H1 (cell line): ENCODE measurements around the gene ZNF277. TPM values are rescaled to one million over a fixed set of nuclear protein-coding genes. Genes with fewer than 3 reads are reported as not detected.

Experiments used
- CTCF ChIA-PET: fragments of 300-600 bp; sonication (Branson Sonifier 250); formaldehyde crosslinking; loops from one replicate; lab custom pipeline; 2021; ENCODE audit not compliant: partially characterized antibody; lab: Charles Lee
- POLR2A ChIA-PET: fragments of 300-600 bp; sonication (Branson Sonifier 250); formaldehyde crosslinking; loops from one replicate; lab custom pipeline; 2021; ENCODE audit warnings: inconsistent platforms; ENCODE audit not compliant: partially characterized antibody; lab: Charles Lee
- DNase-seq, 2 experiments: peaks; one replicate each; pipeline versions ENCODE4 v3.0.0 to v3.0.0-alpha.2; 2010 to 2022; ENCODE audit warnings: low spot score in 2 of 2, low read depth in 1 of 2, mixed read lengths in 1 of 2
- FAIRE-seq: peaks from 2 replicates; lab custom pipeline; 2011; peaks lifted over from hg19 to GRCh38; lab: Jason Lieb, UNC
- H2AFZ ChIP-seq: 2 replicates; pipeline ENCODE4 v1.8.1; 2012; ENCODE audit warnings: low read length, inconsistent platforms
- H2AK5ac ChIP-seq: 2 replicates; pipeline ENCODE4 v1.6.1; 2013; ENCODE audit warnings: low read depth, low read length
- H2BK120ac ChIP-seq: replicated peaks from 2 replicates; pipeline ENCODE3; 2013; ENCODE audit warnings: low read depth, low read length, inconsistent platforms
- H2BK12ac ChIP-seq: 2 replicates; pipeline ENCODE4 v1.6.1; 2013; ENCODE audit warnings: low read depth, low read length
- H2BK15ac ChIP-seq: 2 replicates; pipeline ENCODE4 v1.6.1; 2013; ENCODE audit warnings: low read length
- H2BK20ac ChIP-seq: 2 replicates; pipeline ENCODE4 v1.6.1; 2013; ENCODE audit warnings: low read length
- H2BK5ac ChIP-seq: 2 replicates; pipeline ENCODE4 v1.6.1; 2013; ENCODE audit warnings: low read depth, low read length
- H3K14ac ChIP-seq: 2 replicates; pipeline ENCODE4 v1.6.1; 2013; ENCODE audit warnings: inconsistent platforms; ENCODE audit not compliant: insufficient read length
- H3K18ac ChIP-seq: 2 replicates; pipeline ENCODE4 v1.6.1; 2013; ENCODE audit warnings: low read length; ENCODE audit errors: extremely low read depth
- H3K23ac ChIP-seq: 2 replicates; pipeline ENCODE4 v1.6.1; 2013; ENCODE audit warnings: inconsistent platforms; ENCODE audit not compliant: insufficient read length
- H3K23me2 ChIP-seq: 2 replicates; pipeline ENCODE4 v1.6.1; 2013; ENCODE audit warnings: low read depth, low read length
- H3K27ac ChIP-seq: 2 replicates; pipeline ENCODE4 v1.6.1; 2011; ENCODE audit warnings: low read depth, low read length, inconsistent platforms
- H3K27me3 ChIP-seq, 4 experiments: replicated peaks in 1 of 4; 1 replicate in 1 of 4; 2 replicates in 3 of 4; pipeline versions ENCODE4 v1.6.1 to v1.8.1; 2011 to 2013; ENCODE audit warnings: low read length in 3 of 4, mild to moderate bottlenecking in 3 of 4, inconsistent platforms in 2 of 4, mixed read lengths in 2 of 4, moderate library complexity in 1 of 4; ENCODE audit not compliant: control insufficient read depth in 3 of 4, insufficient read depth in 3 of 4; ENCODE audit errors: extremely low read depth in 1 of 4
- H3K36me3 ChIP-seq, 4 experiments: 2 replicates each; pipeline versions ENCODE4 v1.6.1 to v1.8.1; 2011 to 2013; ENCODE audit warnings: mild to moderate bottlenecking in 4 of 4, low read length in 3 of 4, moderate library complexity in 2 of 4, control low read depth in 1 of 4, inconsistent platforms in 1 of 4; ENCODE audit not compliant: insufficient read depth in 4 of 4, control insufficient read depth in 2 of 4
- H3K4ac ChIP-seq: replicated peaks from 2 replicates; pipeline ENCODE3; 2013; ENCODE audit warnings: low read length, low read depth, mixed read lengths, inconsistent platforms; ENCODE audit not compliant: insufficient read length
- H3K4me1 ChIP-seq, 4 experiments: replicated peaks in 1 of 4; 1 replicate in 1 of 4; 2 replicates in 3 of 4; pipeline versions ENCODE4 v1.6.1 to v1.8.1; 2011 to 2013; ENCODE audit warnings: low read length in 3 of 4, inconsistent platforms in 2 of 4, mixed read lengths in 1 of 4; ENCODE audit not compliant: insufficient read depth in 4 of 4, control insufficient read depth in 3 of 4
- H3K4me2 ChIP-seq, 2 experiments: 2 replicates each; pipeline versions ENCODE4 v1.6.1 to v1.8.1; 2011 to 2013; ENCODE audit warnings: low read depth in 2 of 2, low read length in 2 of 2, control low read depth in 1 of 2, inconsistent platforms in 1 of 2, mild to moderate bottlenecking in 1 of 2; ENCODE audit not compliant: insufficient read depth in 1 of 2
- H3K4me3 ChIP-seq, 4 experiments: fragments of 200-600, 300-600 bp in 1 of 4; sonication (generic), shearing (Covaris generic), sonication (Bioruptor Twin) in 1 of 4; 2 replicates each; pipeline versions ENCODE4 v1.5.1 to v1.8.1; 2011 to 2016; ENCODE audit warnings: low read length in 4 of 4, low read depth in 3 of 4, control low read depth in 2 of 4, inconsistent platforms in 2 of 4, mild to moderate bottlenecking in 2 of 4, mixed read lengths in 1 of 4, moderate library complexity in 1 of 4; ENCODE audit not compliant: insufficient read depth in 2 of 4; ENCODE audit errors: extremely low read depth in 1 of 4
- H3K56ac ChIP-seq: replicated peaks from 2 replicates; pipeline ENCODE3; 2013; ENCODE audit warnings: low read depth, mild to moderate bottlenecking, mixed read lengths, low read length, inconsistent platforms; ENCODE audit not compliant: insufficient read length
- H3K79me1 ChIP-seq: 2 replicates; pipeline ENCODE4 v1.6.1; 2013; ENCODE audit warnings: low read depth, low read length, control low read depth
- H3K79me2 ChIP-seq, 2 experiments: 2 replicates each; pipeline versions ENCODE4 v1.6.1 to v1.8.1; 2012 to 2013; ENCODE audit warnings: low read length in 2 of 2, mild to moderate bottlenecking in 2 of 2, inconsistent platforms in 1 of 2; ENCODE audit not compliant: insufficient read depth in 2 of 2, control insufficient read depth in 1 of 2
- H3K9ac ChIP-seq, 4 experiments: replicated peaks in 1 of 4; 1 replicate in 1 of 4; 2 replicates in 3 of 4; pipeline versions ENCODE4 v1.6.1 to v1.8.1; 2011 to 2013; ENCODE audit warnings: low read depth in 3 of 4, low read length in 3 of 4, control low read depth in 2 of 4, mild to moderate bottlenecking in 2 of 4, moderate library complexity in 2 of 4, inconsistent platforms in 1 of 4; ENCODE audit errors: extremely low read depth in 1 of 4
- H3K9me3 ChIP-seq, 2 experiments: 2 replicates each; pipeline versions ENCODE4 v1.6.1 to v1.8.1; 2012 to 2013; ENCODE audit warnings: mild to moderate bottlenecking in 2 of 2, moderate library complexity in 2 of 2, control low read depth in 1 of 2, inconsistent platforms in 1 of 2, low read depth in 1 of 2, low read length in 1 of 2, mixed read lengths in 1 of 2; ENCODE audit not compliant: insufficient read depth in 2 of 2
- H4K20me1 ChIP-seq, 2 experiments: replicated peaks in 1 of 2; 2 replicates each; pipeline versions ENCODE3 to v1.8.1; 2011 to 2013; ENCODE audit warnings: inconsistent platforms in 2 of 2, low read length in 2 of 2, mild to moderate bottlenecking in 1 of 2; ENCODE audit not compliant: insufficient read depth in 2 of 2, control insufficient read depth in 1 of 2
- H4K5ac ChIP-seq: 2 replicates; pipeline ENCODE4 v1.6.1; 2013; ENCODE audit warnings: low read length, low read depth, mixed read lengths, inconsistent platforms; ENCODE audit not compliant: insufficient read length
- H4K8ac ChIP-seq: 2 replicates; pipeline ENCODE4 v1.8.0; 2013; ENCODE audit warnings: mild to moderate bottlenecking, moderate library complexity, low read length, inconsistent platforms; ENCODE audit not compliant: insufficient read depth; ENCODE audit errors: extremely low read depth
- H4K91ac ChIP-seq: replicated peaks from 2 replicates; pipeline ENCODE3; 2013; ENCODE audit warnings: low read length, mixed read lengths, inconsistent platforms; ENCODE audit not compliant: insufficient read length
- BACH1 ChIP-seq: IDR thresholded peaks from 2 replicates; pipeline ENCODE4 v1.6.1; 2012; ENCODE audit warnings: low read length, improper control_type of control experiment
- CBX8 ChIP-seq: fragments of 300-800, 300-1000 bp; sonication (generic); IDR thresholded peaks from 2 replicates; pipeline ENCODE4 v1.7.1; 2016; ENCODE audit warnings: low read depth, low read length, borderline replicate concordance
- CEBPB ChIP-seq: IDR thresholded peaks from 2 replicates; pipeline ENCODE4 v1.6.1; 2012; ENCODE audit warnings: low read depth, low read length
- EGR1 ChIP-seq: IDR thresholded peaks from 2 replicates; pipeline ENCODE4 v1.6.1; 2011; ENCODE audit warnings: low read depth, low read length, borderline replicate concordance
- EZH2 ChIP-seq: fragments of 200-600 bp; sonication (generic); IDR thresholded peaks from 2 replicates; pipeline ENCODE4 v1.7.1; 2012; ENCODE audit warnings: low read depth, mild to moderate bottlenecking, moderate library complexity, low read length, inconsistent platforms; ENCODE audit not compliant: severe bottlenecking
- GTF2F1 ChIP-seq: IDR thresholded peaks from 2 replicates; pipeline ENCODE4 v1.6.1; 2012; ENCODE audit warnings: low read depth, low read length, improper control_type of control experiment, borderline replicate concordance
- KDM4A ChIP-seq: IDR thresholded peaks from one replicate; pipeline ENCODE4 v1.7.1; 2012; ENCODE audit warnings: low read depth, mild to moderate bottlenecking, moderate library complexity, low read length, inconsistent platforms; ENCODE audit not compliant: severe bottlenecking
- KDM5A ChIP-seq: fragments of 200-600 bp; IDR thresholded peaks from 2 replicates; pipeline ENCODE4 v1.7.1; 2012; ENCODE audit warnings: mild to moderate bottlenecking, low read length, inconsistent platforms, mixed read lengths
- NRF1 ChIP-seq: IDR thresholded peaks from 2 replicates; pipeline ENCODE4 v1.6.1; 2011; ENCODE audit warnings: mild to moderate bottlenecking, low read depth, low read length, improper control_type of control experiment
- RAD21 ChIP-seq, 2 experiments: IDR thresholded peaks in 1 of 2; conservative IDR thresholded peaks in 1 of 2; 2 replicates each; pipeline ENCODE4 v1.6.1; 2011; ENCODE audit warnings: low read depth in 2 of 2, low read length in 2 of 2, improper control_type of control experiment in 1 of 2, inconsistent platforms in 1 of 2, mild to moderate bottlenecking in 1 of 2, moderate library complexity in 1 of 2
- RFX5 ChIP-seq: IDR thresholded peaks from 2 replicates; pipeline ENCODE4 v1.6.1; 2011; ENCODE audit warnings: low read depth, low read length, improper control_type of control experiment, borderline replicate concordance
- RXRA ChIP-seq: IDR thresholded peaks from 2 replicates; pipeline ENCODE4 v1.6.1; 2011; ENCODE audit warnings: low read depth, mild to moderate bottlenecking, low read length, moderate library complexity; ENCODE audit not compliant: insufficient read depth
- SP4 ChIP-seq: IDR thresholded peaks from 2 replicates; pipeline ENCODE4 v1.6.1; 2012; ENCODE audit warnings: low read length, inconsistent platforms
- TAF7 ChIP-seq: optimal IDR thresholded peaks from 2 replicates; pipeline ENCODE3; 2011; ENCODE audit warnings: low read depth, mild to moderate bottlenecking, inconsistent platforms, low read length, moderate library complexity, borderline replicate concordance
- TCF12 ChIP-seq: IDR thresholded peaks from 2 replicates; pipeline ENCODE4 v1.6.1; 2011; ENCODE audit warnings: low read depth, mild to moderate bottlenecking, low read length
- WGBS, 2 experiments: shearing (Covaris generic) in 1 of 2; methylation state at CpG; one replicate each; pipeline versions ENCODE4 v1.1.6 to v1.1.7; 2013 to 2015; ENCODE audit warnings: low lambda C conversion rate in 2 of 2, mixed read lengths in 2 of 2, inconsistent platforms in 1 of 2, low coverage in 1 of 2, missing lambda C conversion rate in 1 of 2; ENCODE audit not compliant: insufficient replicate concordance in 2 of 2, insufficient coverage in 1 of 2, insufficient read length in 1 of 2; ENCODE audit errors: extremely low coverage in 1 of 2, missing lambda C conversion rate in 1 of 2; 5-methylcytosine and 5-hydroxymethylcytosine counted together
- polyA plus RNA-seq, 7 experiments: library from polyadenylated mRNA; depleted of rRNA in 3 of 7; stranded (reverse) in 5 of 7; unstranded in 2 of 7; fragments of >200 nt in 5 of 7; fragments of 200-250 nt in 2 of 7; gene quantifications; 1 replicate in 5 of 7; 2 replicates in 1 of 7; 4 replicates in 1 of 7; pipeline versions ENCODE4 v1.2.1 to v1.2.3, GENCODE V29; 2011 to 2013; ENCODE audit warnings: missing spikeins in 2 of 7, mixed read lengths in 2 of 7
- total RNA-seq: library from RNA; stranded (reverse); fragmentation: NEBNext Ultra II Directional; extraction: Animal tissue kit (Norgen Biotek cat#: 25700); gene quantifications from 2 replicates; pipeline ENCODE4 v1.2.1, GENCODE V29; 2021

Gene ZNF277
- total and polyA plus RNA-seq, 2 of the 8 experiments (the other 6 are each of a cell fraction or from before 2014, with no cell fraction given): 5.1 to 21.7 TPM

DNA sequence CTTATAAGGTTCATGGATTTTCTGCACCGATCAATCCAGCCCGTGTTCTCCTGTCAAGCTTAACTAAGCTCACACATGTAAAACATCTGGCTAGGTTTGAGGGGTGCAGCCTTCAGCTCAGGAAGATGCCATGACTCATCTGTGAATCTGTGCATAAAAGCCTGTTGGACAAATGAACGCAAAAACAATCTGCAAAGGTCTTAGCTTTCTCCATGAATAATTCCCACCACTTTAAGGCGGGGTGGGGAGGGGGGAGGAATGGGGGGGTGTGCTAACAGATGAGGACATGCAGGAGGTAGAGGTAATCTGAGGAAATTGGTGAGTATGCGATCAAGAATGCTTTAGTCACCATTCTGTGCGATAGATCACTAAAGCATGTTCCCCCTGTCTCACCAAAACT is 5.1 kb upstream of the ZNF277 start:
- no peak overlapping the region for H2BK5ac ChIP-seq
- H3K9me3 ChIP-seq: no peaks in the 10 kb centered on the region
- CTCF ChIA-PET: interaction anchor here (1.0 to 1.3 kb wide), 3 partner anchors 23 to 122 kb away, joined by 4 to 5 read pairs (median 4); no protein-coding TSS in a partner anchor
- H3K4ac ChIP-seq: no peak overlapping the region
- H2BK12ac ChIP-seq: no peak overlapping the region
- H2BK20ac ChIP-seq: no peak overlapping the region
- WGBS, 2 experiments: 96% methylated on average over 6 of the region's 6 CpGs; no CpG with 5 or more reads in 1 of the 2 experiments
- DNase-seq (no peak), FAIRE-seq (no peak)
- no peak overlapping the region for H2AK5ac ChIP-seq
- H4K91ac ChIP-seq: no peak overlapping the region
- no peak overlapping the region for H3K9ac ChIP-seq
- H3K23me2 ChIP-seq: peaks cover 14% of the 10 kb centered on the region
- peaks cover 0 to 11% (median 7%) of the 10 kb centered on the region in 4 experiments; a peak in 5 of 7 replicates for H3K4me1 ChIP-seq
- no peak overlapping the region for H4K5ac ChIP-seq
- H3K79me1 ChIP-seq: peaks cover 3% of the 10 kb centered on the region; the same call in 1 of the 2 replicates
- H3K36me3 ChIP-seq: no peaks in the 10 kb centered on the region
- H4K8ac ChIP-seq: no peak overlapping the region
- POLR2A ChIA-PET: interaction anchor here (0.9 kb wide), 1 partner anchor 250 kb away, joined by 3 read pairs; no protein-coding TSS in a partner anchor
- no peak overlapping the region for H2BK120ac ChIP-seq
- H3K27me3 ChIP-seq: no peaks in the 10 kb centered on the region; a peak in 1 of 7 replicates
- H3K14ac ChIP-seq: no peak overlapping the region
- H3K4me3 ChIP-seq: no peak overlapping the region
- no peak overlapping the region for H3K56ac ChIP-seq
- no peak overlapping the region for H2AFZ ChIP-seq
- peaks cover 5 to 78% of the 10 kb centered on the region in 2 experiments; a peak in 3 of 4 replicates for H3K79me2 ChIP-seq
- no peak overlapping the region for H2BK15ac ChIP-seq
- H3K4me2 ChIP-seq: no peak overlapping the region
- no peak overlapping the region for H3K23ac ChIP-seq
- no peaks in the 10 kb centered on the region for H4K20me1 ChIP-seq
- no peak overlapping the region for H3K27ac ChIP-seq
- no peak overlapping the region for H3K18ac ChIP-seq
- TF ChIP-seq RXRA: no peak
- TF ChIP-seq EZH2: no peak
- TF ChIP-seq GTF2F1: no peak
- TF ChIP-seq CEBPB: no peak
- TF ChIP-seq NRF1: no peak
- no peak for TF ChIP-seq RAD21 (IDR thresholded peaks at IDR 0.05 in 1 of 2, conservative IDR thresholded peaks at IDR 0.05 in 1 of 2; ENCODE audit: low read depth in 2 of 2, low read length in 2 of 2)
- no peak for TF ChIP-seq CBX8
- TF ChIP-seq BACH1: no peak
- no peak for TF ChIP-seq SP4
- no peak for TF ChIP-seq RFX5
- TF ChIP-seq EGR1: no peak
- no peak for TF ChIP-seq KDM5A
- no peak for TF ChIP-seq TAF7
- no peak for TF ChIP-seq TCF12
- no peak for TF ChIP-seq KDM4A
